Esophagus squamous epithelium (tissue), 4 donors: ENCODE measurements around the gene CYS1.

Source experiments
- CTCF ChIP-seq, 6 experiments: fragments of 450-650 bp in 4 of 6; fragments of 200-600 bp in 2 of 6; sonication (generic) in 2 of 6; IDR thresholded peaks; one replicate each; pipeline ENCODE4 v1.5.1; 2016 to 2019; ENCODE audit warnings: antibody characterized with exemption in 6 of 6, mild to moderate bottlenecking in 4 of 6, moderate library complexity in 4 of 6
- POLR2A ChIP-seq, 4 donors: fragments of 450-650 bp; IDR thresholded peaks; one replicate each; pipeline ENCODE4 v1.6.1; 2017; ENCODE audit warnings: antibody characterized with exemption in 4 of 4, mild to moderate bottlenecking in 4 of 4, moderate library complexity in 3 of 4

GRCh38 chr2:10009811-10010781 is 70.1 kb downstream of the CYS1 start:
- TF ChIP-seq CTCF (IDR thresholded peaks at IDR 0.05) (no peak), POLR2A (IDR thresholded peaks at IDR 0.05) (no peak)
